K562 (cell line): ENCODE results near the gene CSRNP2.

Experiments
- BHLHE40 ChIP-seq: IDR thresholded peaks from 2 replicates; pipeline ENCODE4 v1.6.1; 2011; ENCODE audit warnings: low read length, improper control_type of control experiment
- CTCF ChIP-seq, 3 experiments: IDR thresholded peaks in 2 of 3; conservative IDR thresholded peaks in 1 of 3; 2 replicates each; pipeline ENCODE4 v1.5.1; 2011 to 2012; ENCODE audit warnings: low read length in 3 of 3, mild to moderate bottlenecking in 3 of 3, control low read depth in 2 of 3, improper control_type of control experiment in 1 of 3, inconsistent platforms in 1 of 3, low read depth in 1 of 3, mixed read lengths in 1 of 3, moderate library complexity in 1 of 3; ENCODE audit not compliant: insufficient read depth in 2 of 3
- HCFC1 ChIP-seq: IDR thresholded peaks from 2 replicates; pipeline ENCODE4 v1.6.1; 2012; ENCODE audit warnings: low read depth, low read length, improper control_type of control experiment
- HDAC3 ChIP-seq: fragments of 450-650 bp; IDR thresholded peaks from 2 replicates; pipeline ENCODE4 v1.6.1; 2018; ENCODE audit warnings: borderline replicate concordance, mild to moderate bottlenecking, moderate library complexity; ENCODE audit not compliant: partially characterized antibody
- NCOA2 ChIP-seq, 2 experiments: fragments of 450-650 bp; IDR thresholded peaks; 2 replicates each; pipeline ENCODE4 v1.6.1; 2018; ENCODE audit warnings: mild to moderate bottlenecking in 2 of 2, moderate library complexity in 1 of 2; ENCODE audit not compliant: partially characterized antibody in 2 of 2
- NKRF ChIP-seq: fragments of 450-650 bp; IDR thresholded peaks from 2 replicates; pipeline ENCODE4 v1.6.1; 2016; ENCODE audit warnings: borderline replicate concordance
- POLR2AphosphoS5 ChIP-seq: IDR thresholded peaks from 2 replicates; pipeline ENCODE4 v1.6.1; 2011; ENCODE audit warnings: mild to moderate bottlenecking, low read depth, low read length, moderate library complexity; ENCODE audit not compliant: control insufficient read depth, insufficient read depth
- SETDB1 ChIP-seq: IDR thresholded peaks from one replicate; pipeline ENCODE4 v1.6.1; 2012; ENCODE audit warnings: low read length, control low read depth, inconsistent platforms
- SPI1 ChIP-seq: IDR thresholded peaks from 2 replicates; pipeline ENCODE4 v1.6.1; 2011; ENCODE audit warnings: low read depth, low read length, control low read depth, borderline replicate concordance
- ZBTB43 ChIP-seq: sonication (generic); formaldehyde crosslinking; IDR thresholded peaks from 2 replicates; pipeline ENCODE4 v1.8.0; 2023; ENCODE audit warnings: mild to moderate bottlenecking, missing genetic modification reagents
- ZBTB7A ChIP-seq: IDR thresholded peaks from 2 replicates; pipeline ENCODE4 v1.6.1; 2011; ENCODE audit warnings: low read depth, mild to moderate bottlenecking, low read length, moderate library complexity, borderline replicate concordance; ENCODE audit not compliant: control insufficient read depth
- ZNF740 ChIP-seq, 3 experiments: fragments of 200-800 bp in 1 of 3; sonication (Bioruptor generic) in 1 of 3; sonication (generic) in 1 of 3; formaldehyde crosslinking in 1 of 3; IDR thresholded peaks; 2 replicates each; pipeline versions ENCODE4 v1.6.1 to v1.8.0; 2016 to 2022; ENCODE audit warnings: mild to moderate bottlenecking in 2 of 3, missing compliant biosample characterization in 2 of 3, missing genetic modification characterization in 2 of 3, missing genetic modification reagents in 1 of 3

GRCh38 chr12:51017452-51017851 is 65.9 kb downstream of the CSRNP2 start:
- no peak for TF ChIP-seq SPI1
- TF ChIP-seq ZBTB43, result no peak
- TF ChIP-seq ZBTB7A, result no peak
- no peak for TF ChIP-seq HCFC1
- TF ChIP-seq ZNF740 (CRISPR knock-in tag; IDR thresholded peaks at IDR 0.05), result no peak
- TF ChIP-seq ZNF740 (tag; IDR thresholded peaks at IDR 0.05), result no peak
- TF ChIP-seq POLR2AphosphoS5, result no peak
- TF ChIP-seq BHLHE40, result no peak
- no peak for TF ChIP-seq NKRF
- no peak for TF ChIP-seq HDAC3
- no peak for TF ChIP-seq NCOA2 (IDR thresholded peaks at IDR 0.05; ENCODE audit: partially characterized antibody in 2 of 2)
- no peak for TF ChIP-seq SETDB1
- TF ChIP-seq CTCF (IDR thresholded peaks at IDR 0.05 in 2 of 3, conservative IDR thresholded peaks at IDR 0.05 in 1 of 3; ENCODE audit: insufficient read depth in 2 of 3, low read depth in 1 of 3, low read length in 3 of 3), result no peak
